CD4-positive, CD25-positive, alpha-beta regulatory T cell (primary cell): ENCODE results near the gene STXBP1. TPM values are rescaled to one million over a fixed set of nuclear protein-coding genes. Genes with fewer than 3 reads are reported as not detected.
A peak's percentile ranks its signal among the peaks of the same experiment; 100 is the strongest.

Experiments
- ATAC-seq, 2 donors: fragments of 150-1000 bp; cut with Tn5 transposase; one replicate each; pipeline ENCODE4 v1.10.0; 2021; ENCODE audit warnings: low read depth in 2 of 2, moderate number of reproducible peaks in 2 of 2, moderate library complexity in 1 of 2
- DNase-seq, 3 donors: peaks; one replicate each; pipeline versions ENCODE4 v3.0.0 to v3.0.0-alpha.2; 2012 to 2022; ENCODE audit warnings: mixed read lengths in 1 of 3
- H3K27ac ChIP-seq: one replicate; pipeline ENCODE4 v1.7.0; 2013; ENCODE audit warnings: mild to moderate bottlenecking, low read length; ENCODE audit not compliant: insufficient read depth, poor library complexity, severe bottlenecking
- H3K27me3 ChIP-seq: one replicate; pipeline ENCODE4 v1.7.0; 2013; ENCODE audit warnings: low read length; ENCODE audit not compliant: control insufficient read depth, insufficient read depth
- H3K36me3 ChIP-seq: one replicate; pipeline ENCODE4 v1.7.0; 2013; ENCODE audit warnings: mild to moderate bottlenecking, low read length, moderate library complexity; ENCODE audit not compliant: control insufficient read depth, insufficient read depth
- H3K4me1 ChIP-seq: 2 replicates; pipeline ENCODE4 v1.7.0; 2013; ENCODE audit warnings: mild to moderate bottlenecking, low read length; ENCODE audit not compliant: insufficient read depth, control insufficient read depth, poor library complexity, severe bottlenecking
- H3K4me3 ChIP-seq: one replicate; pipeline ENCODE4 v1.7.0; 2013; ENCODE audit warnings: low read depth, mild to moderate bottlenecking, low read length, moderate library complexity
- H3K9me3 ChIP-seq, 2 experiments: 1 replicate in 1 of 2; 2 replicates in 1 of 2; pipeline ENCODE4 v1.7.0; 2013; ENCODE audit warnings: low read length in 2 of 2, mild to moderate bottlenecking in 1 of 2, moderate library complexity in 1 of 2; ENCODE audit not compliant: control insufficient read depth in 2 of 2
- H3K27ac Mint-ChIP-seq, 3 donors: one replicate each; pipeline ENCODE4 v1.8.0; 2020 to 2022; ENCODE audit warnings: mild to moderate bottlenecking in 3 of 3, mixed read lengths in 3 of 3, moderate library complexity in 2 of 3
- H3K27me3 Mint-ChIP-seq: one replicate; pipeline ENCODE4 v1.8.0; 2022; ENCODE audit warnings: mild to moderate bottlenecking, mixed read lengths
- H3K36me3 Mint-ChIP-seq: one replicate; pipeline ENCODE4 v1.8.0; 2020; ENCODE audit warnings: mixed read lengths
- H3K4me1 Mint-ChIP-seq, 4 donors: one replicate each; pipeline ENCODE4 v1.8.0; 2020 to 2022; ENCODE audit warnings: mixed read lengths in 4 of 4, mild to moderate bottlenecking in 1 of 4
- H3K4me3 Mint-ChIP-seq, 4 donors: one replicate each; pipeline ENCODE4 v1.8.0; 2020 to 2022; ENCODE audit warnings: mild to moderate bottlenecking in 4 of 4, mixed read lengths in 4 of 4, moderate library complexity in 3 of 4
- H3K9me3 Mint-ChIP-seq, 7 donors: one replicate each; pipeline ENCODE4 v1.8.0; 2020 to 2022; ENCODE audit warnings: mixed read lengths in 7 of 7, mild to moderate bottlenecking in 3 of 7, moderate library complexity in 2 of 7
- polyA plus RNA-seq, 4 donors: library from polyadenylated mRNA; unstranded; fragments of 300-500 nt; fragmentation: Illumina TruSeq; gene quantifications; one replicate each; pipeline ENCODE4 v1.2.3, GENCODE V29; 2021
- total RNA-seq: library from RNA; stranded (reverse); gene quantifications from one replicate; pipeline ENCODE4 v1.2.3, GENCODE V29; 2022

Gene STXBP1
- total and polyA plus RNA-seq, 5 donors from 2014 or later, result 0.07 to 1.3 (median 0.26) TPM

- H3K9me3 ChIP-seq, result no peaks in the 10 kb centered on the region
- H3K27me3 ChIP-seq, result no peaks in the 10 kb centered on the region
- Mint-ChIP-seq H3K36me3 (no peaks in the 10 kb centered on the region), H3K27me3 (no peaks in the 10 kb centered on the region), H3K4me1 (peaks cover 3 to 18% (median 8%) of the 10 kb centered on the region in 4 donors), H3K4me3 (no peak overlapping the region), H3K27ac (peak overlapping the region in 1 of 3 donors; percentile 81), H3K9me3 (no peaks in the 10 kb centered on the region)
- ATAC-seq (no peak), DNase-seq (no peak)
- H3K4me1 ChIP-seq, result peaks cover 15% of the 10 kb centered on the region
- H3K36me3 ChIP-seq, result peaks cover 2% of the 10 kb centered on the region
- H3K4me3 ChIP-seq, result no peak overlapping the region
- H3K27ac ChIP-seq, result no peak overlapping the region
Measured at GRCh38 chr9:127731938-127732337, 119.9 kb downstream of the STXBP1 start.

- H3K4me1 ChIP-seq, result peaks cover 15% of the 10 kb centered on the region
- Mint-ChIP-seq H3K27ac (no peak overlapping the region), H3K9me3 (no peaks in the 10 kb centered on the region), H3K4me1 (peaks cover 3 to 18% (median 8%) of the 10 kb centered on the region in 4 donors), H3K27me3 (no peaks in the 10 kb centered on the region), H3K36me3 (no peaks in the 10 kb centered on the region), H3K4me3 (peak overlapping the region in 1 of 4 donors; percentile 41)
- peaks cover 2% of the 10 kb centered on the region for H3K36me3 ChIP-seq
- no peaks in the 10 kb centered on the region for H3K9me3 ChIP-seq
- H3K4me3 ChIP-seq, result no peak overlapping the region
- ATAC-seq (no peak), DNase-seq (no peak)
- H3K27ac ChIP-seq, result no peak overlapping the region
- H3K27me3 ChIP-seq, result no peaks in the 10 kb centered on the region
Measured at GRCh38 chr9:127732444-127732843, 120.4 kb downstream of the STXBP1 start.

GRCh38 chr9:127733614-127734013 is 121.5 kb downstream of the STXBP1 start:
- Mint-ChIP-seq H3K4me1 (peaks cover 3 to 18% (median 11%) of the 10 kb centered on the region in 4 donors), H3K36me3 (peaks cover 7% of the 10 kb centered on the region), H3K27ac (peak overlapping the region in 1 of 3 donors; percentile 76), H3K27me3 (no peaks in the 10 kb centered on the region), H3K4me3 (peak overlapping the region; percentile 40 to 96 (median 84)), H3K9me3 (no peaks in the 10 kb centered on the region)
- Histone ChIP-seq H3K4me1 (peaks cover 15% of the 10 kb centered on the region), H3K36me3 (peaks cover 9% of the 10 kb centered on the region), H3K4me3 (no peak overlapping the region), H3K27ac (no peak overlapping the region), H3K27me3 (no peaks in the 10 kb centered on the region), H3K9me3 (no peaks in the 10 kb centered on the region)
- ATAC-seq (no peak), DNase-seq (no peak)

- H3K27me3 Mint-ChIP-seq, result no peaks in the 10 kb centered on the region
- ATAC-seq, result no peak
- no peaks in the 10 kb centered on the region for H3K9me3 Mint-ChIP-seq
- H3K27ac Mint-ChIP-seq, result peak overlapping the region; percentile 58 to 89 (median 80)
- Histone ChIP-seq H3K27ac (peak overlapping the region; percentile 93), H3K4me1 (peaks cover 15% of the 10 kb centered on the region), H3K4me3 (peak overlapping the region; percentile 51), H3K27me3 (no peaks in the 10 kb centered on the region), H3K9me3 (no peaks in the 10 kb centered on the region), H3K36me3 (peaks cover 15% of the 10 kb centered on the region)
- no peak for DNase-seq
- H3K4me3 Mint-ChIP-seq, result peak overlapping the region; percentile 89 to 96 (median 95)
- peaks cover 12% of the 10 kb centered on the region for H3K36me3 Mint-ChIP-seq
- H3K4me1 Mint-ChIP-seq, result peaks cover 3 to 18% (median 11%) of the 10 kb centered on the region in 4 donors
Measured at GRCh38 chr9:127734247-127734746, 122.2 kb downstream of the STXBP1 start.

GRCh38 chr9:127734747-127735529 is 122.9 kb downstream of the STXBP1 start, which contains the start of gene TOR2A:
TOR2A (minus strand) TSS chr9:127735294; CDS start chr9:127735270, 24 bp downstream.
- H3K4me3 ChIP-seq, result peak within 1 kb of the TSS; percentile 51

GRCh38 chr9:127735530-127736185 is 123.6 kb downstream of the STXBP1 start:
- ATAC-seq, result no peak
- Histone ChIP-seq H3K27me3 (no peaks in the 10 kb centered on the region), H3K4me1 (peaks cover 15% of the 10 kb centered on the region), H3K27ac (peak overlapping the region; percentile 93), H3K9me3 (no peaks in the 10 kb centered on the region), H3K4me3 (peak overlapping the region; percentile 38), H3K36me3 (peaks cover 29% of the 10 kb centered on the region)
- H3K27ac Mint-ChIP-seq, result peak overlapping the region in 2 of 3 donors; percentile 89 to 98
- no peaks in the 10 kb centered on the region for H3K27me3 Mint-ChIP-seq
- peaks cover 13% of the 10 kb centered on the region for H3K36me3 Mint-ChIP-seq
- H3K4me1 Mint-ChIP-seq, result peaks cover 3 to 18% (median 11%) of the 10 kb centered on the region in 4 donors
- DNase-seq, result no peak
- peak overlapping the region; percentile 91 to 98 (median 96) for H3K4me3 Mint-ChIP-seq
- H3K9me3 Mint-ChIP-seq, result no peaks in the 10 kb centered on the region

More at GRCh38 chr9:127734747-127735529, 122.9 kb downstream of the STXBP1 start, which contains the start of gene TOR2A:
- no peaks in the 10 kb centered on the region for H3K9me3 Mint-ChIP-seq
- no peaks in the 10 kb centered on the region for H3K27me3 ChIP-seq
- H3K4me3 Mint-ChIP-seq, result peak within 1 kb of the TSS; percentile 94 to 98 (median 96)
- H3K4me1 Mint-ChIP-seq, result peaks cover 3 to 18% (median 11%) of the 10 kb centered on the region in 4 donors
- DNase-seq (peak; percentile 98 to 99 (median 99)), ATAC-seq (peak; percentile 91 to 94)
- peak within 1 kb of the TSS; percentile 93 for H3K27ac ChIP-seq
- H3K36me3 ChIP-seq, result peaks cover 21% of the 10 kb centered on the region
- H3K9me3 ChIP-seq, result no peaks in the 10 kb centered on the region
- H3K27me3 Mint-ChIP-seq, result no peaks in the 10 kb centered on the region
- H3K36me3 Mint-ChIP-seq, result peaks cover 13% of the 10 kb centered on the region
- peak within 1 kb of the TSS; percentile 80 to 98 (median 89) for H3K27ac Mint-ChIP-seq
- peaks cover 15% of the 10 kb centered on the region for H3K4me1 ChIP-seq

- no peak overlapping the region for H3K4me3 ChIP-seq
- H3K4me1 Mint-ChIP-seq, result peaks cover 2 to 16% (median 10%) of the 10 kb centered on the region in 4 donors
- H3K4me1 ChIP-seq, result peaks cover 15% of the 10 kb centered on the region
- peak overlapping the region in 1 of 3 donors; percentile 78 for H3K27ac Mint-ChIP-seq
- no peaks in the 10 kb centered on the region for H3K27me3 ChIP-seq
- H3K27me3 Mint-ChIP-seq, result no peaks in the 10 kb centered on the region
- no peak overlapping the region for H3K27ac ChIP-seq
- H3K9me3 Mint-ChIP-seq, result no peaks in the 10 kb centered on the region
- no peaks in the 10 kb centered on the region for H3K9me3 ChIP-seq
- H3K4me3 Mint-ChIP-seq, result no peak overlapping the region
- peaks cover 19% of the 10 kb centered on the region for H3K36me3 Mint-ChIP-seq
- peaks cover 46% of the 10 kb centered on the region for H3K36me3 ChIP-seq
- ATAC-seq (no peak), DNase-seq (no peak)
Measured at GRCh38 chr9:127738666-127739065, 126.6 kb downstream of the STXBP1 start.
